A673 (cell line): ENCODE data around the gene MAGT1.

ENCODE experiments used
- EZH2 ChIP-seq: fragments of 200-600 bp; sonication (generic); IDR thresholded peaks from 2 replicates; pipeline ENCODE4 v1.6.1; 2017; ENCODE audit warnings: borderline replicate concordance, low read depth, mild to moderate bottlenecking, mixed read lengths, antibody characterized with exemption, low read length; ENCODE audit not compliant: poor library complexity, severe bottlenecking
- TF ChIP-seq, protein P1 (sequence below): fragments of 300-800, 200-600 bp; sonication (generic); conservative IDR thresholded peaks from 2 replicates; pipeline ENCODE4 v1.5.1; 2017; ENCODE audit warnings: low read depth, mild to moderate bottlenecking, antibody characterized with exemption, low read length, moderate library complexity, mixed read lengths

GRCh38 chrX:77899081-77899828 lies 4.0 kb upstream of the MAGT1 start, which contains the start of gene COX7B:
- TF ChIP-seq, protein P1, sequence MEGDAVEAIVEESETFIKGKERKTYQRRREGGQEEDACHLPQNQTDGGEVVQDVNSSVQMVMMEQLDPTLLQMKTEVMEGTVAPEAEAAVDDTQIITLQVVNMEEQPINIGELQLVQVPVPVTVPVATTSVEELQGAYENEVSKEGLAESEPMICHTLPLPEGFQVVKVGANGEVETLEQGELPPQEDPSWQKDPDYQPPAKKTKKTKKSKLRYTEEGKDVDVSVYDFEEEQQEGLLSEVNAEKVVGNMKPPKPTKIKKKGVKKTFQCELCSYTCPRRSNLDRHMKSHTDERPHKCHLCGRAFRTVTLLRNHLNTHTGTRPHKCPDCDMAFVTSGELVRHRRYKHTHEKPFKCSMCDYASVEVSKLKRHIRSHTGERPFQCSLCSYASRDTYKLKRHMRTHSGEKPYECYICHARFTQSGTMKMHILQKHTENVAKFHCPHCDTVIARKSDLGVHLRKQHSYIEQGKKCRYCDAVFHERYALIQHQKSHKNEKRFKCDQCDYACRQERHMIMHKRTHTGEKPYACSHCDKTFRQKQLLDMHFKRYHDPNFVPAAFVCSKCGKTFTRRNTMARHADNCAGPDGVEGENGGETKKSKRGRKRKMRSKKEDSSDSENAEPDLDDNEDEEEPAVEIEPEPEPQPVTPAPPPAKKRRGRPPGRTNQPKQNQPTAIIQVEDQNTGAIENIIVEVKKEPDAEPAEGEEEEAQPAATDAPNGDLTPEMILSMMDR, result peak; percentile 50
- no peak for TF ChIP-seq EZH2
